Endothelial cell of hepatic sinusoid (primary cell): ENCODE results near the gene KCNN3.

Source experiments
- in situ Hi-C: cut with HindIII; loops from 2 replicates; pipeline ENCODE4 v1.10.0; 2017; ENCODE audit warnings: low sequenced_read_pairs

KCNN3 gene

DNA sequence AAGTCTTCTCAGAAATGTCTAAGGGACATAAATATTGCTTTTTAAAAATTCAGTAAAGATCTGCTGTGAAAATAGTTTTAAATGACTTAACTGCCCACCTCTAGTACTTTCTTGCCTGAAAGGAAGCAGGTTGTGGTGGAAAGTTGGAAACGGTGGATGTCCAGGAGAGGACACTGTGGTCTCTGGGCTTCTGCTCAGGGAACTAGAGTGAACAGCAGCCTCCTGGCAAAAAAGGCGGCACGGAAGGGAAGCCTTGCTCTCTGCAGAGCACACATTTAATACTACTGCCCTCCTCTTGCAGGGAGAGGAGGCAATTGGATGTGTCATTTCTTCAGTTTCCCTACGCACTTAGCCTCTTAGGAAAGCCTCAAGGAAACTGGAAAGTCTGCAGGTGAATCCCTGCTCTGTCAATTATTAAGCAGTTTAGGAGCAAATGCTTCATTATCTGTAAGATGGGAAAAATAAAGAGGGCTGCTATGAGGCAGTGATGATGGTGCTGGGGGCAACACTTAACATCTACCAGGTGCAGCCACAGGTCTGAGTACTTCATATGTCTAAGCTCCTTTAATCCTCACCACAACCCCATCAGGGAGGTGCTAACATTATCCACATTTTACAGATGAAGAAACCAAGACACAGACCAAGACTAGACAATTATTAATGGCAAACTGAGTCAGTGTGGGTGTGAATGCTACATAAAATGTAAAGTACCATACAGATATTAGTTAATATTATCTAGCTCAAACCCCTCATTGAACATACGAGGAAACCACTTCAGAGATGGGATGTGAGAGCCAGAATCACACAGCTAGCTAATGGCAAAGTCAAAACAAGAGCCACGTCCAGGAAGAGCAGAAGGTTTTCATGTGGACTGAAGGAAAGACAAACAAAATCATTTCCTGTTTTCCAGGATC lies 153.2 kb downstream of the KCNN3 start:
- in situ Hi-C loops: no loop called here

DNA sequence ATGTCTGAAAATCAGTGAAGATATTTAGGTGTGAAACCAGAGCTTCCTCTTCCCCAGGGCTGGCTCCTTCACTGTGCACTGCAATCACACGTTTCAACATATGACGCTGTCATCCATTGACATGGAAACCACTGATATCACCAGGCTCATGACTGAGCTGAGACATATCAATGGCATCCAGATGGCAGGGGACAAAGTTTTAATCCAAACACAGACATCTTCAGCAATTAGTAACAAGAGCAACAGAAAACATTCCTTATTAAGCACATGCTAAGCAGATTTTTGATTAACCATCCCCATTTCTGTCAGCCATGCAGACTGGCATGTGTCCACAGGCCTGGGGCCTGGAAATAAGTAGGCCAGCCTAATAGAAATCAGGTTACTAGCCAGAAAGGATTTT lies 154.1 kb downstream of the KCNN3 start:
- in situ Hi-C loops: no loop called here

DNA sequence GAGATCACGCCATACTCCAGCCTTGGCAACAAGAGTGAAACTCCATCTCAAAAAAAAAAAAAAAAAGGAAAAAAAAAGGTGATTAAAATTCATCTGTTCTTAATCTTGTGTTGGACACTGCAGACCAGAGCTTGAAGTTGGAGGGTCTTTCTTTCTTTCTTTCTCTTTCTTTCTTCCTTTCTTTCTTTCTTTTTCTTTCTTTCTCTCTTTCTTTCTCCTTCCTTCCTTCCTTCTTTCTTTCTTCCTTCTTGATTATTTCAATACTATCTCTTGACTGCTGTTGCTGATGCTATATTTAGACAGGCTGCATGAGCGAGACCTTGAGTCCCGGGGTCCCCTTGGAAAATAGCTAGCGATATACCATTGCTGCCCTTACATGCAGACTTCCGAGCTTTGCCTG lies 154.7 kb downstream of the KCNN3 start:
- in situ Hi-C loops: no loop called here

GRCh38 chr1:154714638-154715037 lies 155.4 kb downstream of the KCNN3 start:
- in situ Hi-C loops: no loop called here

- in situ Hi-C loops: no loop called here
Measured at GRCh38 chr1:154714052-154714623, 155.9 kb downstream of the KCNN3 start.

DNA sequence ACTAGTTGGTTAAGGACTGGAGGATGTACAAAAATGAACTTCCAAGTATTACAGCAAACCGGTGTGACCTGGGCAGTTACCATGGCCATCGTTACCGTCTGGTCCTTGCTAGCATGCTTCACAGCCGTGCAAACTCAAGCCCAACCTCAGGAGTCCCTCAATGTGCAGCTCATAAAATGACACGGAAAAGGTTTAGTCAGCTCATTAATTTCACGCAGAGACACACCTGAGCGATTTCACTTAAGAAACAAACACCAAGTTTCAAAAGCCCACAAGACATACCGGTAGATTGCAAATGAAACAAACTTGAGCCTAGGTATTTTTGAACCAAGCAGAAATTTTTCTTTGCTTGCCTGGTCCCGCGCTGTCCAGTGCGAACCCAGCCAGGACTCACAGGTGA lies 157.1 kb downstream of the KCNN3 start:
- in situ Hi-C loops: no loop called here

- in situ Hi-C loops: no loop called here
Measured at GRCh38 chr1:154712166-154712810, 157.8 kb downstream of the KCNN3 start.

GRCh38 chr1:154711416-154711815 lies 158.7 kb downstream of the KCNN3 start:
- in situ Hi-C loops: no loop called here

DNA sequence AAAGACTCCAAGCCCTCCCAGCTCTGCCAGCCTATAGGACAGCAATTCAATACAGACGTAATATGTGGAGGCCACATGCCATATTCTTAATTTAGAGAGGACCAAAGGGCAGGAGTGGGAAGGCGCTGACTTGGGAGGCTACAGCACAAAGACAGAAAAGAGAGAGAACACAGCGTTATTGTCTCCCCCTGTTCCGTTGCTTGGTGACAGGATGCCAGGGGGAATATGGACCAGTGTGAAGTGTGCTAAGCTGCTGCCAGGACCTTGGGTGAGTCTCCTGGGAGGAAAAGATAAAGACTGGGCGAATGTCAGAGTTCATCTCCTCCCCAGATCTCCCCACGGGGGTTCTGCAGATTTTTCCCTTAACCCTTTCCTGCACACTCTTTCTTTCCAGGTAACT lies 160.0 kb downstream of the KCNN3 start:
- in situ Hi-C loops: no loop called here

GRCh38 chr1:154707901-154708463 lies 162.1 kb downstream of the KCNN3 start:
- in situ Hi-C loops: no loop called here

DNA sequence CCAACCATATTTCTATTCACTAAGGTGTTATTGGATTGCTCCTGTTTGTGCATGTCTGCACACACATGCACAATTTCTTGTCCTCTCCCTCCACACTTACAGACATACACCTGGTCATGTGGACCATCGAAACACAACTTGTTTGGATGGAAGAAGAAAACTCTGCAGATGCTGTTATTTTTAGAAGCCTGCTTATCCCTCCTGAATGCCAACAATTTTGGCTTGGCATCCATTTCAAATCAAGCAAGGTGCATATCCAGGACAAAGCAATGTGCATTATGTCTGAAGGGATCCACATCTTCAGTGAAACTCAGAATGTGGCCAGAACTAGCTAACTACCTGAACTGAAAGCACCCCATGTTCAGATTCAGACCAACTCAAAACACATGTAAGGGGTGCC lies 163.2 kb downstream of the KCNN3 start:
- in situ Hi-C loops: no loop called here

DNA sequence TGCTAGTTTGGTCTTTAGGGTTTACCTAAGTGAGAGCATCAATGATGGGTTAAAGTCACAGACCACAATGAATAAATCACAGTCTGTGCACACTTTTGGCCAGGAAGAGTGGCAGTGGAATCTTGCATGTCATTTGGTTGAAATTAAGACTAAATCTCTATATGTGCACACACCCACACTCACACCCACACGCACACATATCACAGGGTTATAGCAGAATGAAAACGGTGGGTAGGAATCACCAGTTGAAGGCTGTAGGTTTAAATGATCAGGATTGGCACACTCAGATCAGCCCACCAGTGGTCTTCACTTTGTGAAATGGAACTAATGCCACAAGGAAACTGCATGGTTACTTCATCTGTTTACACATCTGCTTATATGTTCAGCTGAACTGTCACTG lies 164.5 kb downstream of the KCNN3 start:
- in situ Hi-C loops: no loop called here

DNA sequence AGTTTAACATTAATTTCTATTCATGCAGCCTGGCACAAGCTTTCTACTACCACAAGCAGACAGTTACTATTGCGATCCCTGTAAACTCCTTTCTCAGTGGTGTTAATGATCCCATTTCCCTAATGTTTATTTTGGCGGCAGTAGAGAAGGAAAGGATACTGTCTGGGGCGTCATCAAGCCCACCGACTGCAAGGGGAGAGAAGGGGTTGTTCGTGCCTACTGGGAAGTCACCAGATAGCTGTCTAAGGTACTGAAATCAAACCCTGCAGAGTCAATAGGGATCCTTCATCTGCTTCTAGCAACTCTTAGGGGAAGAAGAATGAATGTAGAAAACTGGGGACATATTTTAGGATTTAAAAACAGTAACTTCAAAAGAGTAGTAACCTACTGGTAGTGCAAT lies 166.9 kb downstream of the KCNN3 start:
- in situ Hi-C loops: loop anchor here (5.0 kb wide), 1 partner anchor 39 kb away; no protein-coding TSS in a partner anchor

DNA sequence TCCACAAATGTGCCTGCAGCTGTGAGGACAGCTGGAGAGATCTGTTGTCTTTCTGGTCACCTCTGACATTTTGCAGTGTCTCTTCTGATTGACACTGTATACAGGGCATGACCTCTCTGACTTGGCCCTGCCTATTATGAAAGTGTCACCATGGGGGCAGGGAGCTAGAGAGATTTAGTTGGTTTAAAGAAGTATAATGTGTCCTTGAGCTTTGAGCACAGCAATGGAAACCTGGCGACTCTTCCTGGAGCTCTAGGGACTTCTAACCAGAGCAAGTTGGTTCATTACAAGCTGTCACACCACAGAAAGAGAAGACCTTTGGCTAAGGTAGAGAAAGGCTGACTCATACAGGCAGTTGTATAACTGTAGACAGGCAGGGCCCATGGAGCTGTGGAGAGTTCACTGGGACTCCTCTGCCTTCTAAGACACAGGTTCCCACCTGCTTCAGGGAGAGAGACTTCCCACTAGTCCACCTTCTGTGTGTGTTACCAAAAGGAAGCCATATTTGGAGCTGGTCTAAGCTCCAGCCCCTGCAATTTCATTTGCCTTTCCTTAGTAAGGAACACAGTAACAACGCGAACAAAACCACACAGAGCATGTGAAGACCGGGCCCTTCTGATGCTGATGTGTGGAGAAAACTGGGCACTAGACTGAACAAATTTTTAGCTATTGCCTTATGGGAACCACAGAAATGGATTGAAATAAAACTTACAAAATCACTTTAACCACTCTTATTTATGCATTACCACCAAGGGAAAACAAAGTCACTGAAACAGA lies 171.6 kb downstream of the KCNN3 start:
- in situ Hi-C loops: no loop called here

DNA sequence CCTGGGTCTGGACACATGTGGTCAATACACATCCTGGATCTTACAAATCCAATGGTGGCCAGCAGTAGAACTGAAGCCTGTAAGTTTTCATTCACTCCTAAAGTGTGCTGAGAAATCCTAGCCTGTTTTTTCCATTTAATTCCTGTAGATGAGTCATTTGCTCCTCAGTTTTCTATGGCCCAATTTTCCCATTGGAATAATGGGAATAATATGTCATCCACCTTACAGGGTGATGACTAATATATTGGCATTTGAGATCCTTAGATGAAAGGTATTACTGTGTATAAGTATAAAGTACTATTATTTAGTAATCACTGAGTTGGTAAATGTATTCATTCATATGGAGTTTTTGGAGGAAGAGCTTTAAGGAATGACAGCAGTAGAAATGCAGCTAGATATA lies 172.4 kb downstream of the KCNN3 start:
- in situ Hi-C loops: no loop called here

DNA sequence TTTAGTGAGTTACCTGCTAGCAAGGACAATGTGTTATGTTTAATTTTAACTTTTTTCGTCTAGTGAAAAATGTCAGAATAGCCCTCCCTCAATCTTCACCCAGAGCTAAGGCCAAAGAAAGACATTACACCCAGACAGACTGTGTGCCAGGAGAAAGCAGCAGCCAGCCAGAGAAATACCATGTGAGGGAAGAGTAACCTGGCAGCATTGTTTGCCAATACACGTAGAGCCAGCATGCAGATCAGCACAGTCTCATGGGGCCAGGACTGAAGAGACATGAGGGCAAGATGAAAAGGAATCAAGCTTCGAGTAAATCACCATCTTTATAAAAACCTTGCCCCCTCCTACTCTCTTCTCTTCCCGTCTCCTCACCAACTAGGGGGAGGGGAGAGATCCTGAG lies 173.6 kb downstream of the KCNN3 start:
- in situ Hi-C loops: no loop called here

DNA sequence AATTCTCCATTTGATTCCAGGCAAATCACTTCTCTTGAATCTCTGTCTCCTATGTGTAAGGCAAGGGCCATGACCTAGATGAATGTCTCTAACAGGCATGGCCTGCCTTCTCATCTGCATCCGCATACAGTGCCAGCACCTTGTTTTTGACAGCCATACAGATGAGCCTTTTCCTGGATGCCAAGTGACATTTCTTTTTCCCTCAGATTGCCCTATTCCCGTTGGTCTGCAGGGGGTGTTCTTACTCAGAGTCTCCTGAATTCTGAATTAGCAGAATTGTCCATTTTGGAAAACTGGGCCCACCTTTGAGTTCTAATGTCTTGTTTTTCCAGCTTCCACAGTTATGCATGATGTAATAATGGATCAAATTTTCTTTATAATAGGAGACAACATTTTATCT lies 174.1 kb downstream of the KCNN3 start:
- in situ Hi-C loops: no loop called here

- in situ Hi-C loops: no loop called here
Measured at GRCh38 chr1:154694995-154695394, 175.1 kb downstream of the KCNN3 start.

DNA sequence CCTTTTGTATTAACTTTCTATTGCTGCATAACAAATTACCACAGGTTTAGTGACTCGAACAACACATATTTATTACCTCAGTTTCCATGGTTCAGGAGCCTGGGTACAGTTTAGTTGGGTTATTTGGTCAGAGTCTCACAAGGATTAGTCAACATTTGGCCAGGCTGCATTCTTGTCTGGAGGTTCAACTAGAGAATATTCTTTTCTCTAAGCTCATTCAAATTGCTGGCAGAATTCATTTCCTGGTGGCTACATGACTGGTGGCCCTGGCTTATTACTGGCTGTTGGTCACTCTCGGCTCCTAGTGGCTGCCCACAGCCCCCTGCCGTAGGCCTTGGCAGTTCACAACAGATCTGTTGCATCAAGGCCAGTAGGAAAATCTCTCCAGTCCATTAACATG lies 181.0 kb downstream of the KCNN3 start:
- in situ Hi-C loops: no loop called here

DNA sequence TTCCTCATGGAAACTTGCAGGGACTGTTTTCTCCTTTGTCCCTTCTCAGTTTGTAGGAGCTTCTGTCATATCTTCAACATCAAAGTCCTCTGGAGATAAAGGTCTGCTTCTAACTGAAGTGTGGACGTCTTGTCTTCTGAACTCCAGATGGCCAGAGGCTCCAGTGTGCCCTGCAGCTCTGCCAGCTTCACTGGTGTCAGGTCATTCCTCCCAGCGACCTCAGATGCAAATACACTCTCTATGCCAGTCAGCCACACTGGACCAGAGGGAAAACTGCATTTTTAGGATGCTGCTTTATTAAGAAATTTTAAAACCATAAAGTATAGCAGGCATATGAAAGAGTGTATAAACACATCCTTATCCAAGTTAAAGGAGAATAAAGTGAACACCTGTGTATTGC lies 183.6 kb downstream of the KCNN3 start:
- in situ Hi-C loops: no loop called here

- in situ Hi-C loops: no loop called here
Measured at GRCh38 chr1:154683820-154684219, 186.3 kb downstream of the KCNN3 start.
